RWPE1 (cell line): ENCODE results near the gene EVL.

ENCODE experiments used
- CTCF ChIA-PET: fragments of 350-600 bp; sonication (Branson Sonifier 250); formaldehyde crosslinking; extraction: SDS; loops from one replicate; lab custom pipeline; 2021; lab: Yijun Ruan, JAX
- POLR2A ChIA-PET: fragments of 400-600 bp; formaldehyde crosslinking; extraction: SDS; loops from one replicate; lab custom pipeline; 2020; ENCODE audit warnings: antibody characterized with exemption; ENCODE audit not compliant: low non-redundant PET; lab: Yijun Ruan, JAX
- DNase-seq: peaks from one replicate; pipeline ENCODE4 v3.0.0; 2012; ENCODE audit warnings: low spot score
- H3K27ac ChIP-seq: fragments of 450-650 bp; 2 replicates; pipeline ENCODE4 v1.5.1; 2017
- CTCF ChIP-seq: fragments of 450-650 bp; conservative IDR thresholded peaks from 2 replicates; pipeline ENCODE4 v1.5.1; 2017; ENCODE audit warnings: low read depth, mild to moderate bottlenecking

The EVL gene

GRCh38 chr14:100122481-100123223 lies 57.4 kb downstream of the EVL start:
- TF ChIP-seq CTCF = no peak

GRCh38 chr14:100123618-100124017 lies 58.4 kb downstream of the EVL start:
- TF ChIP-seq CTCF = no peak
- DNase-seq = no peak
- ChIA-PET CTCF (interaction anchor here (0.5 kb wide), 1 partner anchor 69 kb away, joined by 3 read pairs; no protein-coding TSS in a partner anchor), POLR2A (no interaction called here)
- H3K27ac ChIP-seq = no peak overlapping the region

More at GRCh38 chr14:100122481-100123223, 57.4 kb downstream of the EVL start:
- DNase-seq = no peak
- CTCF ChIA-PET = interaction anchor here (0.8 kb wide), 1 partner anchor 89 kb away, joined by 3 read pairs; no protein-coding TSS in a partner anchor
- POLR2A ChIA-PET = no interaction called here
- no peak overlapping the region for H3K27ac ChIP-seq

GRCh38 chr14:100124551-100125088 lies 59.4 kb downstream of the EVL start:
- DNase-seq = no peak
- POLR2A ChIA-PET = no interaction called here
- CTCF ChIA-PET = no interaction called here
- no peak for TF ChIP-seq CTCF
- H3K27ac ChIP-seq = no peak overlapping the region

- CTCF ChIA-PET = interaction anchor here (0.5 kb wide), 1 partner anchor 58 kb away, joined by 3 read pairs; no protein-coding TSS in a partner anchor
- POLR2A ChIA-PET = no interaction called here
- no peak for TF ChIP-seq CTCF
- H3K27ac ChIP-seq = no peak overlapping the region
- no peak for DNase-seq
Measured at GRCh38 chr14:100126401-100126800, 61.2 kb downstream of the EVL start.

- no peak for TF ChIP-seq CTCF
- CTCF ChIA-PET = interaction anchor here (0.6 to 0.7 kb wide), 2 partner anchors 17 to 19 kb away, joined by 3 to 4 read pairs; no protein-coding TSS in a partner anchor
- no peak overlapping the region for H3K27ac ChIP-seq
- no peak for DNase-seq
- POLR2A ChIA-PET = no interaction called here
Measured at GRCh38 chr14:100127853-100128455, 62.7 kb downstream of the EVL start.

- no peak for TF ChIP-seq CTCF
- H3K27ac ChIP-seq = no peak overlapping the region
- CTCF ChIA-PET = interaction anchor here (0.6 kb wide), 2 partner anchors 18 to 105 kb away, joined by 3 to 4 read pairs; no protein-coding TSS in a partner anchor
- POLR2A ChIA-PET = no interaction called here
- no peak for DNase-seq
Measured at GRCh38 chr14:100128688-100129087, 63.5 kb downstream of the EVL start.
